NT2/D1 (cell line): ENCODE data around the gene ITPKB.
"Not testable (repeated sequence)": the region's sequence is repeated elsewhere in the genome, so short reads cannot be mapped to it uniquely, and the experiment has no call there.

Experiments used
- SUZ12 ChIP-seq: IDR thresholded peaks from 2 replicates; pipeline ENCODE4 v1.6.1; 2011; ENCODE audit not compliant: insufficient read length, insufficient read depth; ENCODE audit errors: extremely low read depth
- YY1 ChIP-seq: IDR thresholded peaks from 2 replicates; pipeline ENCODE4 v1.6.1; 2011; ENCODE audit not compliant: insufficient read length, insufficient read depth
- ZNF274 ChIP-seq: IDR thresholded peaks from 2 replicates; pipeline ENCODE4 v1.6.1; 2011; ENCODE audit warnings: mild to moderate bottlenecking, low read depth, low read length

DNA sequence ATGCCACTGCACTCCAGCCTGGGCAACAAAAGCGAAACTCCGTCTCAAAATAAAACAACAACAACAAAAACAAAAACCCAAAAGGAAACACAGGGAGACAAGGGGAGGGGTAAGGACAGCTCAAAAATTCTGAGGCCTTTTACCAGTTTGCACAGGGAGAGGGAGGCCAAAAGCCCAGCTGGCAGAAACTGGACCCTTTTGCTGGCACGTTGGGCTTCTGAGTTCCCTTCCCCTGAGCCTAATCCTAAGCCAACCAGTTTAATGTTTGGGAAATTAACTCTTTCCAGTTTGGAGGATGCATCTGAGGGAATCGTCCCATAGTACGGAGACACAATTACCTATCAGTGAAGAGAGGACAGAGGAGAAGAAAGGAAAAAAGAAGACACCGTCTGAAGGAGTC lies 127.1 kb downstream of the ITPKB start:
- not testable (repeated sequence) for TF ChIP-seq ZNF274, YY1, SUZ12
